Colonic mucosa (tissue), 4 donors: ENCODE measurements around the gene VMP1. TPM values are rescaled to one million over a fixed set of nuclear protein-coding genes. Genes with fewer than 3 reads are reported as not detected.

ENCODE experiments used
- DNase-seq: peaks from one replicate; pipeline ENCODE4 v3.0.0-alpha.2; 2020
- H3K27ac ChIP-seq: fragments of 200-600 bp; one replicate; pipeline ENCODE4 v1.8.0; 2021
- H3K27me3 ChIP-seq: fragments of 200-600 bp; one replicate; pipeline ENCODE4 v1.8.0; 2021
- H3K36me3 ChIP-seq: fragments of 200-600 bp; one replicate; pipeline ENCODE4 v1.8.0; 2021
- H3K4me1 ChIP-seq: fragments of 200-600 bp; one replicate; pipeline ENCODE4 v1.8.0; 2021; ENCODE audit warnings: mild to moderate bottlenecking
- H3K4me3 ChIP-seq: fragments of 200-600 bp; one replicate; pipeline ENCODE4 v1.8.0; 2021
- H3K9ac ChIP-seq, 2 donors: one replicate each; pipeline ENCODE4 v1.7.0; 2013; ENCODE audit warnings: control low read depth in 2 of 2, low read depth in 2 of 2, low read length in 2 of 2
- H3K9me3 ChIP-seq: fragments of 200-600 bp; one replicate; pipeline ENCODE4 v1.8.0; 2021
- intact Hi-C: fragments of 100-400 bp; cut with DNase I; formaldehyde crosslinking; loops from one replicate; pipeline ENCODE4 v1.14.1; 2022
- total RNA-seq, 2 donors: library from RNA; stranded (reverse); fragmentation: NEBNext Ultra II Directional in 1 of 2; extraction: Animal tissue kit (Norgen Biotek cat#: 25700) in 1 of 2; gene quantifications; one replicate each; pipeline ENCODE4 v1.2.1, GENCODE V29; 2021
- TF ChIP-seq, protein P1 (sequence below): fragments of 200-600 bp; IDR thresholded peaks from one replicate; pipeline ENCODE4 v1.8.0; 2022; ENCODE audit warnings: antibody characterized with exemption, mild to moderate bottlenecking
- donor health status: healthy.
- donor health status: DM: no; HTN: no; CAD: no.
- donor health status: DM: no; HTN: no; CAD: no.

VMP1 gene
- total RNA-seq, 2 donors from 2014 or later, result 186 to 291 TPM

DNA sequence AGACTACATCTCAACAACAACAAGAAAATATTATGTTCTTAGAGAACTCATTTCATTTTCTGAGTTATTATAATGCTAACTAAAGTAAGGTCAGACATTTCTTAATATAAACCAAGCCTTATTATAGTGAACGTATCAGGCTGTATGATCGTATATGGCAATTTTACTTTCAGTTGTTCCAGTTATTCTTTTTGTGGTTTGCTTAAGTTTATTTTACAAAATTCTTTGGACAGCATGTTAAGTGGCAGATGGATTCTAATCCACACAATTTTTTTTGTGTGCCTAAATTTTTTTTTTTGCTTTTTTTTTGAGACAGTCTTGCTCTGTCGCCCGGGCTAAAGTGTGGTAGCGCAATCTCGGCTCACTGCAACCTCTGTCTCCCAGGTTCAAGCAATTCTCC lies 59.0 kb downstream of the VMP1 start:
- Histone ChIP-seq H3K27me3 (no peaks in the 10 kb centered on the region), H3K9me3 (no peaks in the 10 kb centered on the region), H3K4me3 (no peak overlapping the region), H3K9ac (no peak overlapping the region), H3K36me3 (no peaks in the 10 kb centered on the region), H3K4me1 (no peaks in the 10 kb centered on the region), H3K27ac (peak overlapping the region; percentile 20)
- intact Hi-C loops, result no loop called here
- DNase-seq, result no peak
- TF ChIP-seq, protein P1, sequence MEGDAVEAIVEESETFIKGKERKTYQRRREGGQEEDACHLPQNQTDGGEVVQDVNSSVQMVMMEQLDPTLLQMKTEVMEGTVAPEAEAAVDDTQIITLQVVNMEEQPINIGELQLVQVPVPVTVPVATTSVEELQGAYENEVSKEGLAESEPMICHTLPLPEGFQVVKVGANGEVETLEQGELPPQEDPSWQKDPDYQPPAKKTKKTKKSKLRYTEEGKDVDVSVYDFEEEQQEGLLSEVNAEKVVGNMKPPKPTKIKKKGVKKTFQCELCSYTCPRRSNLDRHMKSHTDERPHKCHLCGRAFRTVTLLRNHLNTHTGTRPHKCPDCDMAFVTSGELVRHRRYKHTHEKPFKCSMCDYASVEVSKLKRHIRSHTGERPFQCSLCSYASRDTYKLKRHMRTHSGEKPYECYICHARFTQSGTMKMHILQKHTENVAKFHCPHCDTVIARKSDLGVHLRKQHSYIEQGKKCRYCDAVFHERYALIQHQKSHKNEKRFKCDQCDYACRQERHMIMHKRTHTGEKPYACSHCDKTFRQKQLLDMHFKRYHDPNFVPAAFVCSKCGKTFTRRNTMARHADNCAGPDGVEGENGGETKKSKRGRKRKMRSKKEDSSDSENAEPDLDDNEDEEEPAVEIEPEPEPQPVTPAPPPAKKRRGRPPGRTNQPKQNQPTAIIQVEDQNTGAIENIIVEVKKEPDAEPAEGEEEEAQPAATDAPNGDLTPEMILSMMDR, result no peak

DNA sequence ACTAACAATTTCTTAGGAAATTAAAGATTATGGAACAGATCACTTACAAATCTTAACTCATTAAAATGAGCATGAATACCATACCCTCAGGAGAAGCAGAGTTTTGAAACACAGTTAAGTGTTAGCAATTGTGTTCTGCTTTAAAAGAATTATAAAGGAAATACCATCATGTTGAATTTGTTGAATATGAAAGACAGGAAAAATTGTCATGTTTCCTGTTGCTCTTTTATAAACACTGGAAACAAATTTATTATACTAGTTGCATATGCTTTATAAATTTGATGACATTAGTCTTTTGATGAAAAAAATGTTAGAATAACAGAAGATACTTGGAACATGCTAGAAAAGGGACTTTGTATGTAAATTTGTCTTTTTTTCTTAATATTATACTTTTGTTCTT lies 59.7 kb downstream of the VMP1 start:
- no peak for DNase-seq
- intact Hi-C loops, result no loop called here
- TF ChIP-seq, protein P1, result no peak
- H3K27me3 ChIP-seq, result no peaks in the 10 kb centered on the region
- no peaks in the 10 kb centered on the region for H3K36me3 ChIP-seq
- H3K9ac ChIP-seq, result no peak overlapping the region
- H3K4me1 ChIP-seq, result no peaks in the 10 kb centered on the region
- H3K27ac ChIP-seq, result no peak overlapping the region
- no peaks in the 10 kb centered on the region for H3K9me3 ChIP-seq
- no peak overlapping the region for H3K4me3 ChIP-seq

DNA sequence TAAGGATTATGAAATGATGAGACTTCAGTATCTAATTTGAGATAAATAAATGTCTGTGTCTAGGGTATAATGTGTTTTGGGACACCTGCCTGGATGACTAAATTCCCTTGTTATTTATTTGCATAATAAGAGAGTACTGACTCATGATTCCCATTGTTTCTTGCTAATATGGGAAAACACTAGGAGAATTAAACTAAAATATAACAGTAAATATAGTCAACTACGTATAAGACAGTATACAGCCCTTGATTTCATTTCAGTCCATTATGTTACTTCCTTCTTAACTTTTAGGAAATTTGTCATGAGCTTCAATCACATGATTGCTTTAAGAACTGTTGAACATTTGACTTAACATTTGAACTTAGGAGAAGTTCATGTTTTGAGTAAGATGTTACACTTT lies 62.4 kb downstream of the VMP1 start:
- H3K27ac ChIP-seq, result peak overlapping the region; percentile 4
- no peak overlapping the region for H3K9ac ChIP-seq
- no peak overlapping the region for H3K4me3 ChIP-seq
- TF ChIP-seq, protein P1, result no peak
- H3K27me3 ChIP-seq, result no peaks in the 10 kb centered on the region
- intact Hi-C loops, result no loop called here
- H3K9me3 ChIP-seq, result no peaks in the 10 kb centered on the region
- no peaks in the 10 kb centered on the region for H3K4me1 ChIP-seq
- H3K36me3 ChIP-seq, result no peaks in the 10 kb centered on the region
- no peak for DNase-seq

DNA sequence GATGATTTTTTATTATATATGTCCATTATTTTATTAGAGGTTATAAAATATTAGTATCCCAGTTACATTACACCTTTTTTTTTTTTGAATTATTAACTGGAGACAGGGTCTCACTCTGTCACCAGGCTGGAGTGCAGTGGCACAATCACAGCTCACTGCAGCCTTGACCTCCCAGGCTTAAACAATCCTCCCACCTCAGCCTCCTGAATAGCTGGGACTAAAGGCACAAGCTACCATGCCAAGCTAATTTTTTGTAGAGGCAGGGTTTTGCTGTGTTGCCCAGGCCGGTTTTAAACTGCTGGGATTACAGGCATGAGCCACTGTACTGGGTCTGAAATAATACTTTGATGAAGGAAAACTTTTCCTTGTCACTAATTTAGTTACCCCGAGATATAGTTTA lies 63.6 kb downstream of the VMP1 start:
- H3K4me1 ChIP-seq, result no peaks in the 10 kb centered on the region
- intact Hi-C loops, result no loop called here
- TF ChIP-seq, protein P1, result no peak
- H3K36me3 ChIP-seq, result no peaks in the 10 kb centered on the region
- H3K4me3 ChIP-seq, result no peak overlapping the region
- no peaks in the 10 kb centered on the region for H3K27me3 ChIP-seq
- peak overlapping the region; percentile 4 for H3K27ac ChIP-seq
- no peak for DNase-seq
- no peak overlapping the region for H3K9ac ChIP-seq
- H3K9me3 ChIP-seq, result no peaks in the 10 kb centered on the region

DNA sequence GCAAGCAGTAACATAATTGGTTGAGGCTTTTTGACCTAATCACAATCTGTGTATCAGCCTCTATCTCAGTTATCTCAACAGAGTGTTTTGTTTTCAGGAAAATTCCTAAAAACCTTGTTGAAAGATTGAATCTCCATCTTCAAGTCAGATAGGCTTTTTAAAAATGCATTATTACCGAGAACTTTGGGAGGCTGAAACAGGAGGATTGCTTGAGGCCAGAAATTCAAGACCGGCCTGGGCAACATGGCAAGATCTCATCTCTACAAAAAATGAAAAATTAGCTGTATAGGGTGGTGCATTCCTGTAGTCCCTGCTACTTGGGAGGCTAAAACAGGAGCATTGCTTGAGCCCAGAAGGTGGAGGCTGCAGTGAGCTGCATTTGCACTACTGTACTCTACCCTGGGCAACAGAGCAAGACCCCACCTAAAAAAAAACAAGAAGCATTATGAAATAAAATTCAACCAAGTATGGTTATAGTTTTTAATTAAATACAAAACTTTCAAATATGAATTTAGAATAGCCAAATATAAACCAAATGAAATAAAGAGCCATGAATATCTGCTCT lies 68.4 kb downstream of the VMP1 start:
- no peak overlapping the region for H3K9ac ChIP-seq
- H3K36me3 ChIP-seq, result no peaks in the 10 kb centered on the region
- no peaks in the 10 kb centered on the region for H3K4me1 ChIP-seq
- H3K4me3 ChIP-seq, result no peak overlapping the region
- no peak for DNase-seq
- no peak overlapping the region for H3K27ac ChIP-seq
- intact Hi-C loops, result no loop called here
- H3K9me3 ChIP-seq, result no peaks in the 10 kb centered on the region
- TF ChIP-seq, protein P1, result no peak
- H3K27me3 ChIP-seq, result no peaks in the 10 kb centered on the region
